ENCODE measurements around the gene MEIOB.

Gene MEIOB

DNA sequence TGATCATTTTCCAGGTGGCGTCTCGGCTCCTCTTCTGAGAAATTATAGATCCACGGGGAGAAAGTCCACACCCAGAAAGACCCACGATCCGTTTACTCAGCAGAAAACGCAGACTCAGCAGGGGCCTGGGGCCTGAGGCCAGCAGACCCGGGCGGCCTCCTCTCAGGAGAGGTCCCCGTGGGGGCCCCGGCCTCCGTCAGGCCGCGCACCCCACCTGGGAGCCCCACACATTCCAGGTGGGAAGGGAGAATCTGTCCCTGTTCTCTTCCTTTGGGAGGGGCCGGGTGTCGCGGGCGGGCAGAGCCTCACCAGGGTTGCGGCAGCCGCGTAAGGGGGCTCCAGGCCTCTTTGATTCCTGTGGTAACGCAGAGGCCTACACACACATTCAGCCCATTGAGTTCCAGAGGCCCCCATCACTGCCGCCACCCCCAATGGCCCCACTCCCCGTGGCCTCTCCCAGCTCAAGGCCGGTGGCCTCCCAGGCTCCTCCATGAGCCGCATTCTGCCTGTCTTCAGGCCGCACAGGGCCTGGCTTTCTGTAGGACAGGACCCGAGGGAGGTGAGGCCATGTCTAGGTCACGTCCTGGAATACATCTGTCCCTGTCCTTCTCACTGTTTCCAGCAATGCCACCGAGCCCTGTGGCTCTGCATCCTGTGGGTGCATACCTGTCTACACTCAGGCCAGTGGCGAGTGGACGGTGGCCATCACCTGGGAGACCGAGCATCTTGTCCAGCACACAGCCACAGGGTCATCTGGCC is 76.9 kb downstream of the MEIOB start:
- no peak for DNase-seq (ENCODE audit: low read depth in 2 of 2)
- H3K4me3 ChIP-seq (replicated peaks in 1 of 2; ENCODE audit: low read depth in 2 of 2, low read length in 2 of 2), result no peak overlapping the region
- TF ChIP-seq CTCF (IDR thresholded peaks at IDR 0.05; ENCODE audit: low read depth, low read length), result no peak

GRCh38 chr16:1794221-1794871 is 77.6 kb downstream of the MEIOB start:
- DNase-seq (ENCODE audit: low read depth in 2 of 2), result no peak
- no peak for TF ChIP-seq CTCF (IDR thresholded peaks at IDR 0.05; ENCODE audit: low read depth, low read length)
- no peak overlapping the region for H3K4me3 ChIP-seq (replicated peaks in 1 of 2; ENCODE audit: low read depth in 2 of 2, low read length in 2 of 2)

- no peak within 1 kb of the TSS for H3K4me3 ChIP-seq (replicated peaks in 1 of 2; ENCODE audit: low read depth in 2 of 2, low read length in 2 of 2)
- TF ChIP-seq CTCF (IDR thresholded peaks at IDR 0.05; ENCODE audit: low read depth, low read length), result no peak
- no peak for DNase-seq (ENCODE audit: low read depth in 2 of 2)
These were observed 78.3 kb downstream of the MEIOB start, which contains the start of gene IGFALS for GRCh38 chr16:1793578-1794220. Gene IGFALS, minus strand, starts transcription at chr16:1793705. Its CDS starts 53 bp downstream, at chr16:1793652.

DNA sequence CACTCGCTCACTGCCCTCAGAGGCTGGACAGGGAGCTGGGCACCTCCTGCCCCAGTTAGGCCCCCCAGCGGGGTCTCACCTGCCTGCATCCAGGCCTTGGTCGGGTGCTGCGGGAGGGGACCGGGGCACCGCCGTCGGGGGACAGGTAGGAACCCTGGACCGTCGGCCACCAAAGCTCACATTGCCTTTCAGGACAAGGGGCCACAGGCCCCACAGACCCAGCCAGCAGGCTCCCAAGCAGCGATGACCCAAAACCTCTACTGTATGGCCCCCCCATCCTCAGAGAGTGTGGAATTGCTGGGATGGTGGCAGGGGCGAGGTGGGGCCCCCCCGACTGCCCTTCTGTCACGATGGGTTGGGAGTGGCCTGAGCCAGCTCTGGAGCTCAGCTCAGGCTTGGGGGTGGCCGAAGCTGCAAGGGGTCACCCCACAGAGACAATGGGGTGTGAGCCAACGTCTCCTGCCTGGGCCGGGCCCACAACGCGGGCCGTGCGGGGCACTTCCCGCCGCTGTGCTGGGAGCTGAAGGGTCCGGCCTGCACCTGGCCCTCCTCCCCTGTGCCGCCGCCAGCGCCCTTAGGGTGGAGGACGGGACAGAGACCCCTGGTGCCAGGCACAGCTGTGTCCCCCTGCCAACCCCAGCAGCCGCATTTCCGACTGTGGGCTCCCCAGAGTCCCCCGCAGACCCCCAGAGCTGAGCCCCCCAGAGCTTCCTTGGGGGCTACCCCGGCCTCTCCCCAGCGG is 79.0 kb downstream of the MEIOB start:
- H3K4me3 ChIP-seq (replicated peaks in 1 of 2; ENCODE audit: low read depth in 2 of 2, low read length in 2 of 2), result no peak overlapping the region
- no peak for TF ChIP-seq CTCF (IDR thresholded peaks at IDR 0.05; ENCODE audit: low read depth, low read length)
- DNase-seq (ENCODE audit: low read depth in 2 of 2), result no peak

DNA sequence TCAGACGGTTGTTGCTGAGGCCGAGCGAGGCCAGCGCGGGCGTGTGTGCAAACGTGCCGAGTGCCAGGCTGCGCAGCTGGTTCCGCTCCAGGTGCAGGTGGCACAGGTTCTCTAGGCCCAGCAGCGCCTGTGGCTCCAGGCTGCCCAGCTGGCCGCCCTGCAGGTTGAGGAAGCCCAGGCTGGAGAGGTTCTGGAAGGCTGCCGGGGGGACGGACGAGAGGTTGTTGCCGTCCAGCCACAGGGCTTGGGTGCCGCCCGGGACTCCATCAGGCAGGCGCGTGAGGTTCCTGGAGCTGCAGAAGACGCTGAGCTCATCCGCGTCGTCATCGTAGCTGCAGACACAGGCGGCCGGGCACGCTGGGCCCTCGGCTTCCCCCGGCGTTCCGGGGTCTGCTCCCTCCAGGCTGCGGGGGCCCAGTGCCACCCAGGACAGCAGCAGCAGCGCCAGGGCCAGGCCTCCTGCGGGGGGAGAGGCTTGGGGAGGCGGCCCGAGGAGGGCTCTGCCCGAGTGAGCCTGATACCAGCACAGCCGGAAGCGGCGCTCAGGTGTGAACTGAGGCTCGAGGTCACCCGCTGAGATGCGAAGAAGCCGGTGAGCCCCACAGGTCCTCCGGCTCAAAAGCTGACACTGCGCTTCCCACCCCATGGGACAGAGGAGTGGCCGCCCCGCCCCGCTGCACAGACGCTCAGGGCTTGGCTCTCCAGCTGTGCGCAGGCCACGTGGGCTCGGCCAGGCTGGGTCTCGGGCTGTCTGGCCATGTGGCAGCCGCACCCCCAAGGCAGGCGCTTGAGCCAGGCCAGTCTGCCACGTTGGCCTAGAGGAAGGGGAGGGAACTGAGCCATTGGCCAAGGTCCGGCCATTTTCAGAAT is 79.8 kb downstream of the MEIOB start:
- no peak for DNase-seq (ENCODE audit: low read depth in 2 of 2)
- no peak overlapping the region for H3K4me3 ChIP-seq (replicated peaks in 1 of 2; ENCODE audit: low read depth in 2 of 2, low read length in 2 of 2)
- no peak for TF ChIP-seq CTCF (IDR thresholded peaks at IDR 0.05; ENCODE audit: low read depth, low read length)

Data from cardiac fibroblast (primary cell).